Islet precursor cell (in vitro differentiated cells): ENCODE measurements around the gene VTN.

Experiments used
- DNase-seq: peaks from one replicate; pipeline ENCODE4 v3.0.0-alpha.2; 2018

VTN gene

GRCh38 chr17:28394337-28395116, 24.4 kb upstream of the VTN start:
- no peak for DNase-seq

GRCh38 chr17:28392491-28392890, 22.4 kb upstream of the VTN start:
- peak; percentile 95 for DNase-seq

- DNase-seq: no peak
Measured at GRCh38 chr17:28391401-28391800, 21.3 kb upstream of the VTN start.

GRCh38 chr17:28390984-28391383, 20.9 kb upstream of the VTN start:
- no peak for DNase-seq

- no peak for DNase-seq
Measured at GRCh38 chr17:28390563-28390962, 20.5 kb upstream of the VTN start.

- DNase-seq: no peak
Measured at GRCh38 chr17:28390141-28390540, 20.0 kb upstream of the VTN start.

- no peak for DNase-seq
Measured at GRCh38 chr17:28388106-28388505, 18.0 kb upstream of the VTN start.

GRCh38 chr17:28386391-28386790, 16.3 kb upstream of the VTN start:
- DNase-seq: no peak

- DNase-seq: no peak
Measured at GRCh38 chr17:28385406-28385805, 15.3 kb upstream of the VTN start.

GRCh38 chr17:28385037-28385400, 14.9 kb upstream of the VTN start:
- DNase-seq: peak; percentile 75

GRCh38 chr17:28384281-28385036, 14.4 kb upstream of the VTN start:
- peak; percentile 78 for DNase-seq

GRCh38 chr17:28381141-28381825, 11.2 kb upstream of the VTN start:
- peak; percentile 91 for DNase-seq

- DNase-seq: peak; percentile 88
Measured at GRCh38 chr17:28379814-28380801, 10.0 kb upstream of the VTN start.

- peak; percentile 50 for DNase-seq
Measured at GRCh38 chr17:28372945-28373274, 2.8 kb upstream of the VTN start.

GRCh38 chr17:28372203-28372944, 2.3 kb upstream of the VTN start:
- peak; percentile 74 for DNase-seq

GRCh38 chr17:28371245-28372202, 1.4 kb upstream of the VTN start, which contains the start of gene SARM1:
SARM1 (plus strand) TSS chr17:28371694; CDS start chr17:28372033, 339 bp downstream.
- DNase-seq: peak; percentile 99

GRCh38 chr17:28370744-28371103, 617 bp upstream of the VTN start:
- DNase-seq: no peak

- no peak for DNase-seq
Measured at GRCh38 chr17:28369684-28370034, 448 bp downstream of the VTN start.

GRCh38 chr17:28368915-28369683, 1.0 kb downstream of the VTN start:
- peak; percentile 52 for DNase-seq

- DNase-seq: peak; percentile 54
Measured at GRCh38 chr17:28368306-28368831, 1.7 kb downstream of the VTN start.
